HCT116 (cell line): ENCODE data around the gene LYPD8.

Experiments
- CBX3 ChIP-seq: IDR thresholded peaks from 2 replicates; pipeline ENCODE4 v1.6.1; 2012; ENCODE audit warnings: low read depth
- CTCF ChIP-seq, 3 experiments: fragments of 200-600 bp in 1 of 3; sonication (generic) in 1 of 3; IDR thresholded peaks in 2 of 3; conservative IDR thresholded peaks in 1 of 3; 2 replicates each; pipeline ENCODE4 v1.5.1; 2012 to 2017; ENCODE audit warnings: low read depth in 2 of 3, low read length in 2 of 3, antibody characterized with exemption in 1 of 3, borderline replicate concordance in 1 of 3, control low read depth in 1 of 3, mild to moderate bottlenecking in 1 of 3, mixed read lengths in 1 of 3, mixed run types in 1 of 3, moderate library complexity in 1 of 3; ENCODE audit not compliant: insufficient read depth in 1 of 3
- JUND ChIP-seq: IDR thresholded peaks from 2 replicates; pipeline ENCODE4 v1.6.1; 2012
- MAX ChIP-seq: IDR thresholded peaks from 2 replicates; pipeline ENCODE4 v1.6.1; 2012
- POLR2A ChIP-seq: IDR thresholded peaks from 2 replicates; pipeline ENCODE4 v1.7.0; 2011; ENCODE audit warnings: borderline replicate concordance; ENCODE audit not compliant: insufficient read depth, insufficient read length; ENCODE audit errors: extremely low read depth
- POLR2AphosphoS5 ChIP-seq: IDR thresholded peaks from 2 replicates; pipeline ENCODE4 v1.6.1; 2011; ENCODE audit warnings: mild to moderate bottlenecking, low read depth, low read length, moderate library complexity
- RAD21 ChIP-seq: IDR thresholded peaks from 2 replicates; pipeline ENCODE4 v1.6.1; 2012; ENCODE audit warnings: low read depth, mild to moderate bottlenecking
- SIN3A ChIP-seq: IDR thresholded peaks from 2 replicates; pipeline ENCODE4 v1.6.1; 2012; ENCODE audit warnings: low read depth
- SRF ChIP-seq: IDR thresholded peaks from 2 replicates; pipeline ENCODE4 v1.6.1; 2012; ENCODE audit warnings: low read depth
- YY1 ChIP-seq: IDR thresholded peaks from 2 replicates; pipeline ENCODE4 v1.6.1; 2011; ENCODE audit warnings: low read length, low read depth, moderate library complexity, mild to moderate bottlenecking; ENCODE audit not compliant: insufficient replicate concordance; ENCODE audit errors: extremely low read depth
- ZNF274 ChIP-seq: fragments of 200-500 bp; sonication (Bioruptor generic); IDR thresholded peaks from 2 replicates; pipeline ENCODE4 v1.6.1; 2014; ENCODE audit warnings: mild to moderate bottlenecking, low read depth, low read length, inconsistent platforms

DNA sequence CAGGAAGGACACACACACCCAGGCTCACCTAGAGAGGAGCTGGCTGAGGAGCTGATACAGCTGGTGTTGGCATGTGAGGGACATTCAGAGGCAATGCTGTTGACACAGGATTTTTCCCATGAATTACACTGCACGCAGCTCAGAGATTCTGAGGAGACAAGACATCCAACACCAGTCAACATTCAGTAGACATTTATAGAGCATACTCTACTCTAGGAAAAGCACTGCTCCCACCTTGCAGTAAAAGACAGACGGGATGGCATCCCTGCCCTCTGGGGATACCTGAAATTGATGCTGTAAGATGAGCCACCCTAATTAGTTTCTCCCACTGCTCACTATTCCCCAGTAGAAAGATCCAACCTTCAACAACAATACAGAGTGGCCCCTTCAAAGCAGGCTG is 5.1 kb downstream of the LYPD8 start:
- TF ChIP-seq POLR2AphosphoS5 (no peak), POLR2A (no peak), CTCF (IDR thresholded peaks at IDR 0.05 in 2 of 3, conservative IDR thresholded peaks at IDR 0.05 in 1 of 3; ENCODE audit: borderline replicate concordance in 1 of 3, insufficient read depth in 1 of 3, low read depth in 2 of 3, low read length in 2 of 3) (no peak), RAD21 (no peak), CBX3 (no peak), MAX (no peak), JUND (no peak), SIN3A (no peak), SRF (no peak), YY1 (no peak), ZNF274 (no peak)
